ENCODE results near the gene EIF2B2. TPM values are rescaled to one million over a fixed set of nuclear protein-coding genes. Genes with fewer than 3 reads are reported as not detected.

EIF2B2 gene
- total RNA-seq, 1 donor from 2014 or later = 31.8 TPM

DNA sequence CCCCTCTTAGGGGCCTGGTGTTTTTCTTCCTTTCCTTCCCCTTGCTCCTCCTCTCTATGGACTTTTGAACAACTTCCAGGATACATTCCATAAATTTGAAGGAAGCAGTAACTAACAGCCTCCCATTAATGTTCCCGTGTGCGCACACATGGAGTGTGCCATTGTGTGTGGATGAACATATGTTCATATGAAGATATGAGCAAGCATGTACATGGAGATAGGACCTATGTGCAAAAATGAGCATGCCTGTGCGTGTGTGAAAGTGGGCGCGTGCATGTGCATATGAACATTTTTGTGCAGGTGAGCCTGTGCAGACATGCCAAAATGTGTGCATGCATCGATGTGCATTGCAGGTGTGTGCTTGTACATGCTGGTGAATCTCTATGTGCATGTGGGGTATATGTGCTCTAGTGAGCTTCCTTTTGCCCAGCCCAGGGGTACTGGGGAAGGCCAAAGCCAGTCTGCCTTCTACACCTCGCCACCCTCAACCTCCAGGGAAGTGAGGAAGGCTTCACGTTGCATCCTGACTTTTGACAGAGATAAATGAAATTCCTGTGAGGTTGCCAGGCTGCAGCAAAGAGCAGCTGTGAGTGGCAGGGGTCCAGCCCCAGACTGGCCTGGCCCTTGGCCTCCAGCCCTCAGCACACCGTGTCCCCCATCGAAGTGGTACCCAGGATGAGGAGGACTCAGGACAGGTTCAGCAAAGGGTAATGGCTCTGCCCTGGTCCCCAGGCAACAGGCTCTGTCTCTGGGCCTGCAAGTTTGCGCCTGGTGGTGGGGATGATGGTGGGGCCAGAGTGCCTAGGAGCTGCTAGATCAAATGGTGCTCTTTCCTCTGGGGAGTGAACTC, 26.2 kb upstream of the EIF2B2 start:
- Mint-ChIP-seq H3K4me3 (ENCODE audit: unreplicated experiment) (peak overlapping the region; percentile 58), H3K4me1 (ENCODE audit: unreplicated experiment) (peaks cover 33% of the 10 kb centered on the region), H3K9me3 (ENCODE audit: unreplicated experiment) (no peaks in the 10 kb centered on the region), H3K27me3 (ENCODE audit: unreplicated experiment) (peaks cover 14% of the 10 kb centered on the region), H3K36me3 (ENCODE audit: low read depth, unreplicated experiment) (peaks cover 5% of the 10 kb centered on the region), H3K27ac (ENCODE audit: unreplicated experiment) (peak overlapping the region; percentile 33)
- DNase-seq (ENCODE audit: low spot score) = no peak
- TF ChIP-seq CTCF (IDR thresholded peaks at IDR 0.05; ENCODE audit: unreplicated experiment) = no peak

GRCh38 chr14:74977164-74977900, 25.4 kb upstream of the EIF2B2 start:
- H3K36me3 Mint-ChIP-seq (ENCODE audit: low read depth, unreplicated experiment) = peaks cover 5% of the 10 kb centered on the region
- no peak overlapping the region for H3K4me3 Mint-ChIP-seq (ENCODE audit: unreplicated experiment)
- DNase-seq (ENCODE audit: low spot score) = no peak
- TF ChIP-seq CTCF (IDR thresholded peaks at IDR 0.05; ENCODE audit: unreplicated experiment) = no peak
- no peak overlapping the region for H3K27ac Mint-ChIP-seq (ENCODE audit: unreplicated experiment)
- H3K4me1 Mint-ChIP-seq (ENCODE audit: unreplicated experiment) = peaks cover 38% of the 10 kb centered on the region
- peaks cover 14% of the 10 kb centered on the region for H3K27me3 Mint-ChIP-seq (ENCODE audit: unreplicated experiment)
- H3K9me3 Mint-ChIP-seq (ENCODE audit: unreplicated experiment) = no peaks in the 10 kb centered on the region

DNA sequence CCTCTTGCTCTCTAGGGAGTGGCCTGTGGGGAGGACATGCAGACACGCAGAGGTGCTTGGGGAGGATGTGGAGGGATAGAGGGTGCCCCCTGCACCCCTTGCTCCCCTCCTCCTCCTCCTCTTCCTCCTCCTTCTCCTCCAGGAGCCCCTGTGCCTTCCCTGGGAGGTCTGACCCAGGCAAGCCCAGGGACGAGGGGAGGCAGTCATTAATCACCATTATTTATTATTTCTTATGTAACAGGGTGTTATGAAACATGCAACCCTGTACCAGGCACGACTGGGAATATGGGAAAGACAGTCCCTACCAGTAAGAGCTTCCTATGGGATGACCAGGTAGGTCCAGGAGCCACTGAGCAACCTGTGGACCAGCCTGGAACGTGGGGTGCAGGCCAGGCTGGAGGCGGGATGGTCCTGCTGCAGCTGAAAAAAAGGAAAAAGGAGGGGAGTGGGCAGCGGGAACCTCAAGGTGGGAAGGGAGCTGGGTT, 24.8 kb upstream of the EIF2B2 start:
- H3K27me3 Mint-ChIP-seq (ENCODE audit: unreplicated experiment) = peaks cover 16% of the 10 kb centered on the region
- no peak for DNase-seq (ENCODE audit: low spot score)
- TF ChIP-seq CTCF (IDR thresholded peaks at IDR 0.05; ENCODE audit: unreplicated experiment) = no peak
- H3K27ac Mint-ChIP-seq (ENCODE audit: unreplicated experiment) = no peak overlapping the region
- H3K9me3 Mint-ChIP-seq (ENCODE audit: unreplicated experiment) = no peaks in the 10 kb centered on the region
- peaks cover 5% of the 10 kb centered on the region for H3K36me3 Mint-ChIP-seq (ENCODE audit: low read depth, unreplicated experiment)
- H3K4me3 Mint-ChIP-seq (ENCODE audit: unreplicated experiment) = no peak overlapping the region
- peaks cover 38% of the 10 kb centered on the region for H3K4me1 Mint-ChIP-seq (ENCODE audit: unreplicated experiment)

GRCh38 chr14:74978416-74978947, 24.2 kb upstream of the EIF2B2 start:
- no peak overlapping the region for H3K27ac Mint-ChIP-seq (ENCODE audit: unreplicated experiment)
- peak overlapping the region; percentile 31 for H3K4me3 Mint-ChIP-seq (ENCODE audit: unreplicated experiment)
- H3K9me3 Mint-ChIP-seq (ENCODE audit: unreplicated experiment) = no peaks in the 10 kb centered on the region
- H3K27me3 Mint-ChIP-seq (ENCODE audit: unreplicated experiment) = peaks cover 18% of the 10 kb centered on the region
- DNase-seq (ENCODE audit: low spot score) = no peak
- no peak for TF ChIP-seq CTCF (IDR thresholded peaks at IDR 0.05; ENCODE audit: unreplicated experiment)
- peaks cover 39% of the 10 kb centered on the region for H3K4me1 Mint-ChIP-seq (ENCODE audit: unreplicated experiment)
- peaks cover 5% of the 10 kb centered on the region for H3K36me3 Mint-ChIP-seq (ENCODE audit: low read depth, unreplicated experiment)

Measured in endothelial cell (in vitro differentiated cells).